NT2/D1 (cell line): ENCODE results near the gene CXXC5.

Source experiments
- SUZ12 ChIP-seq: IDR thresholded peaks from 2 replicates; pipeline ENCODE4 v1.6.1; 2011; ENCODE audit not compliant: insufficient read length, insufficient read depth; ENCODE audit errors: extremely low read depth
- YY1 ChIP-seq: IDR thresholded peaks from 2 replicates; pipeline ENCODE4 v1.6.1; 2011; ENCODE audit not compliant: insufficient read length, insufficient read depth
- ZNF274 ChIP-seq: IDR thresholded peaks from 2 replicates; pipeline ENCODE4 v1.6.1; 2011; ENCODE audit warnings: mild to moderate bottlenecking, low read depth, low read length

DNA sequence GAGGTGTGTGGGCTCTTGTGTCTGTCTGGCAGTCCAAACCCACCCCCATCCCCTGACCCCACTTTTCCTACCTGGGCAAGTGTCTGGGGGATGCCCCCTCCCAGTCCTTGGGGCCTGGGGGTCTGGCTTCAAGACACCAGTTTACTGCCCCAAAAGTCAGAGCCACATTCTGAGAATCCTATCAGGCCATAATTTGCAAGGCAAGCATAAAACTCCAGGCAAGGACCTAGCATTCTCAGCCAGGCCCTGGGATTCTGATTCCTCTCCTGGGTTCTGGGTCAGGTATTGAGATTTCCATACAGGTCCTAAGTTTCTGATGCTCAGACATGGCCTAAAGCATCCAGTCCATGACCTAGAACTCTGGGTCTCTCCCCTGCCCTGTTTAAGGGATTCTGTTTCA is 33.3 kb downstream of the CXXC5 start:
- TF ChIP-seq YY1 (no peak), ZNF274 (no peak), SUZ12 (no peak)
